Stimulated activated CD8-positive, alpha-beta memory T cell treated with anti-CD3 and anti-CD28 coated beads, Interleukin-4, amount 100 ng/mL, for 1 hour (primary cell): ENCODE data around the gene COL15A1.
"Not testable (repeated sequence)": the region's sequence is repeated elsewhere in the genome, so short reads cannot be mapped to it uniquely, and the experiment has no call there.

Experiments used
- DNase-seq, 2 donors: peaks; one replicate each; pipeline ENCODE4 v3.0.0-alpha.2; 2020; ENCODE audit warnings: low read depth in 2 of 2, low spot score in 1 of 2

The COL15A1 gene

DNA sequence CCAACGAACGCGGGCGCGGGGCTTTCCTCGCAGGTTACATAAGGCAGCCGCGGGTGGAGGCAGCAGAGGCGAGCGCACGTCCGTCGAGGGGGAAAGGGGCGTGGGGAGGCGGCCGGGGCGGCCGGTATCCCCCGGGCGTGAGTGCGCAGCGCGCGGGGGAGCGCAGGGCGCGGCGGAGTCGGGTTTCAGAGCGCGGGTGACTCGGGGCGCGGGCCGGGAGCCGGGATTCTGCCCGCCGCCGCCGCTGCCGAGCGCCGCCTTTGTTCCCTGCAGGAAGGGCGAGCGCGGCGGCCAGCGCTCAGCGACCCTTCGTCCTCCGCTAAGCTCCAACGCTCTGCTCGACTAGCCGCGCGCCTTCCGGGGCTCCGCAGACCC, at the start of gene COL15A1:
TSS of gene COL15A1 (plus strand) at position 226 of the 375 bp plus-strand sequence. CDS start 155 bp downstream, outside the sequence.
- DNase-seq, result no peak

DNA sequence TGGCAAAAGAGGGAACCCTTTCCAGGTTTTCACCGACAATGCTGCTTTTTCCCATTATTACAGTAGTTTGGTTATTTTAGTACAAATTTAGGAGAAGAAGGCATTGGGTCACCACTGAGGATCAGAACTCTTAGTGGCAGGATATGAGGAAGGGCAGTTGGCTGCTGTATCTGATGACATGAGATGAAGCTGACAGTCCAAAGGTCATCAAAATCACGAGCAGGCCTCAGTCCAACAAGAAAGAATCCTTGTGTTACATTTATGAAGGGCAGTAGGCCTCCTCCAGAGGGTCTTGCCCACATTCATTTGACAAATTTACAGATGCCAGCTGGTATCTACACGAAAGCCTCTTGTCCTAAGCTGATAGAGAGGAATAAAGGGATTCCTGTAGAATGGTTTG, 49.5 kb upstream of the COL15A1 start:
- DNase-seq, result no peak

DNA sequence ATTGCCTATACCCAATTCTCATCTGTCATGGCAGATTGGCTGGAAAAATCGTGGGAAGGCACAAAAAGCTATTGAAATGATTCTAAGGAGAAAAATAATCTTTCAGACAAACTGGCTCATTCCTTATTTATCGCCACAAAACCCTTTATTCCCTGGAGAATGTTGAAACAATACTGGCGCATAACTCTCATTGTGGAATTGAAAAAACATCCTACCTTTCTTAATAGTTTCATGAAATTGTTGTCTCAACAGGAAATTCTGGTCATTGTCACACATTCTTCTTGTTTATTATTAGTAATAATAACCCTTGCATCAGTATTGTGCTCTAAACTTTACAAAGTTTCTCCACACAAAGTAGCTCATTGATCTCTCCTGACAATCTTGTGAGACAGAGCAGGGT, 48.9 kb upstream of the COL15A1 start:
- DNase-seq, result no peak

DNA sequence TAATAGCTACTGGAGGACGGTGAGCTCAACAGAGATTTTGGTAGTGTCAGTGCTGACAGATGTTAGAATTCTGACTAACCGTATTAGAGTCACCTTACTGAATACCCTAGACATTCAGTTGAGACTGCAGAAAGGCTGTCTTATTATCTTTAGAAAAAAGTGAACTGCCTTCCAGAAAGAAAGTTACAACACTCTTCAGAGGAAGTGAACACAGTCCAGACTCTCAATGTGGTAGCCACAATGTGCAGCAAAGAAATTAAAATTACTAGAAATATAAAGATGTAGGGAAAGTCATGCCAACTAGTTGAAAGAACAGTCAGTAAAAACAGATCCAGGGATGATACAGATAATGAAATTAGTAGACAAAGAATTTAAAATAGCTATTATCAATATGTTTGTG, 47.1 kb upstream of the COL15A1 start:
- DNase-seq, result no peak

DNA sequence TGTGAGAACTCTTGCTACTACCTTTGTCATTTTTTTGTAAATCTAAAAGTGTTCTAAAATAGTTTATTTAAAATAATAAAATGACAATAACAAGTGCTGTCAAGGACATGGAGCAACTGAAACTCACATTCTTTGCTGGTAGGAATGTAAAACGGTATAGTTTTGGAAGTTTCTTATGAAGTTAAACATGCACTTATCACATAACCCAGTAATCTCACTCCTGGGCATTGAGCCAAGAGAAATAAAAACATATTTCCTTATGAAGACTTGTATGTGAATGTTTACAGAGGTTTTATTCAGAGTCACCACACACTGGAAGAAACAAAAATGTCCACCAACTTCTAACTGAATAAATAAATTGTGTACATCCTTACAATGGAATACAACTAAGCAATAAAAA, 46.0 kb upstream of the COL15A1 start:
- no peak for DNase-seq

GRCh38 chr9:98899408-98900056, 44.2 kb upstream of the COL15A1 start:
- DNase-seq, result no peak

- DNase-seq, result no peak
These were observed 43.5 kb upstream of the COL15A1 start for GRCh38 chr9:98900244-98900643.

DNA sequence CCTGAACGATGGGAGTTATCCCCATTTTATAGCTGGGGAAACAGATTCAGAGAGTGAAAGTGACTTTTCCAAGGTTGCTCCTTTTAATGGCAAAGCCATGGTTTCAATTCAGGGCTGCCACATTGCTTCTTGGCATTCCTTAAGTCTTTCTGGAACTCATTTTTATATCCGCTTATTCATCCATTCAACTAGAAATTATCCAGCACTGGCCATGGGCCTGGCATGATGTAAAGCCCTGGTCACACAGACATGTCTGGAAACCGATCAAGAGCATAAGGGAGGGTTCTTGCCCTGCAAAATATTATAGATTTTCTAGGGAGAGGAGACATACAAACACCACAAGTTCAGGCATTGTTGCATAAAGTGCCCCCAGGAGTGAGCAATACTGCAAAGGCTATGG, 43.0 kb upstream of the COL15A1 start:
- no peak for DNase-seq

- DNase-seq, result not testable (repeated sequence)
These were observed 41.9 kb upstream of the COL15A1 start for GRCh38 chr9:98901843-98902242.

- no peak for DNase-seq
These were observed 41.2 kb upstream of the COL15A1 start for GRCh38 chr9:98902516-98902915.

GRCh38 chr9:98902925-98903324, 40.8 kb upstream of the COL15A1 start:
- no peak for DNase-seq

- DNase-seq, result no peak
These were observed 39.7 kb upstream of the COL15A1 start for GRCh38 chr9:98903961-98904411.

- DNase-seq, result no peak
These were observed 38.7 kb upstream of the COL15A1 start for GRCh38 chr9:98905015-98905414.

GRCh38 chr9:98906273-98907040, 37.2 kb upstream of the COL15A1 start:
- DNase-seq, result no peak

DNA sequence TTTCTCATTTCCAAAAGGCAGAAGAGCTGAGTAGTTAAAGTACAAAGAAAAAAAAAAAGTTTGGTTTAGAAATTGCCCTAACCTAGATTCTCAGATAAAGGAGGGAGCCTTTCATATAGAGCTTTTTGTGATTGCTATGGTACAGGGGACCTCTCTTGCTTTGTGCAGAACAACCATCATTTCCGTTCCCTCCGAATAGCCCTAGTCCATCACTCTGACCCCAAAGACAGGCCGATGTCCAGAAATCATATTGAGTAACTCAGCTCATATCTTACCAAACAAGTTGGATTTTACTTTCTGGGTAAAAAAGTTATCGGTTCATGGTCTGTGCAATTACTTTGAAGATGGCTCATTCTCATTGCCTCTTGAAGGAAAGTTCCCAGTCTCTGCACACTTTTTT, 36.7 kb upstream of the COL15A1 start:
- DNase-seq, result no peak

DNA sequence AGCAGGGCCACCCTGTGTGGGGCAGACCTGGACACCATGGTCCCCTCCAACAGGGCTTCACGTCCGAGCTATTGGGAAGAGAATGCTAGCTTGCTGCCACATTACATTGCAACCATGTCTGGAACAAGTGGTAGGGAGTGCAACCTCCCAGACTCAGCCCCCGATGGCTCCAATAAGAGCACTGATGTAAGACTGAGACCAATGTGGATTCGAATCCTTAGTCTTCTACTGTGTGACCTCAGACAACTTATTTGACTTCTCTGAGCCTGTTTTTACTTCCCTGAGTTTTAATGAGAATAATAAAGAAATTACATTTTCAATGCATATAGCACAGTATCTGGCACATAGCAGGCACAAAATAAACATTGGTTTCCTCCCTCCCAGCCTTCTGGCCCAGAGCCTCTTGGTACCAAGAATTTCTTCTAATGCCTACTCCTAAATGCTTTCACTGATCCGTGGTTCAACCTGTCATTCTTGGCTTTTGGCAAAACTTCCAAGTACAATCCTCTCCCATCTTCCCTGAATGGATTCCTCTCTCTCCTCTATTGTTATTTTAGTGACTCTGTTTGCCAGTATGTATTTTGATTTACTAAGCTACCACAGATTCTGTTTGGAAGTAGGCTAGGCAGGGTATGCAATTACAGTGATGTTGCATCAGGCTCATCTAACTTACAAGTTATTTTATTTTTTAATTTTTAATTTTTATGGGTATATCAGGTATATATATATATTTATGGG, 34.6 kb upstream of the COL15A1 start:
- DNase-seq, result no peak

- DNase-seq, result no peak
These were observed 33.8 kb upstream of the COL15A1 start for GRCh38 chr9:98909935-98910334.

GRCh38 chr9:98911042-98911441, 32.7 kb upstream of the COL15A1 start:
- DNase-seq, result no peak

DNA sequence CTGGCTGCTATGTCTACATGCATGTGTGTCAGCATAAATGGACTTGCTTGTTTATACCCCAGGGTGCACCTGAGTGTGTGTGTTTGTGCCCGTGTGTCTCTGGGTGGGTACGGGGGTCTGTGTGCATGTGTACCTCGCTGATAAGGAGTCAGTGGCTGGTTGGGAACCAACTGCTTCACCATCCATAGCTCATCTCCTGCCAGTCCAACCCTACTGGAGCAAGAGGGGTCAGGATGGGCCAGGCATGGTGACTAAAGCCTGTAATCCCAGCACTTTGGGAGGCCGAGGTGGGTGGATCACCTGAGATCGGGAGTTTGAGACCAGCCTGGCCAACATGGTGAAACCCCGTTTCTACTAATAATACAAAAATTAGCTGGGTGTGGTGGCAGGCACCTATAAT, 32.0 kb upstream of the COL15A1 start:
- not testable (repeated sequence) for DNase-seq

- no peak for DNase-seq
These were observed 31.3 kb upstream of the COL15A1 start for GRCh38 chr9:98912450-98912849.

DNA sequence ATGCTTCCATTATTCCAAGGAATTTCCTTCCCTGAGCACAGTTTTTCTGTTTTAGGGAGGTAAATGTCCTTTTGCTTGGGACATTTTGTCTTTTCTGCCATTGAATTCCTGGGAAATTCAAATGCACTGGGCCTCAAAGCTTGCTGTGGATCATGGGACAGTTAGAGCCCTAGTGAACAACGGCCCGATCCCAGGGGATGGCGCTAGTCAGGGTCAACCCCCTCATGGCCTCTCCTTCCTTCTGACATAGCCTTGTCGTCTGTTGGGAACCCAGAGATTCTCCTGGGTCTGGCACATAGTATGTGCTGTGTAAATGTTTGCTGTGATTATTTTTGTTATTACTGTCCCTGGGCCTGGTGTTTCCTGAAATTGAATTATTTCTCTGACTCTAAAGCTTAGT, 30.7 kb upstream of the COL15A1 start:
- DNase-seq, result no peak

DNA sequence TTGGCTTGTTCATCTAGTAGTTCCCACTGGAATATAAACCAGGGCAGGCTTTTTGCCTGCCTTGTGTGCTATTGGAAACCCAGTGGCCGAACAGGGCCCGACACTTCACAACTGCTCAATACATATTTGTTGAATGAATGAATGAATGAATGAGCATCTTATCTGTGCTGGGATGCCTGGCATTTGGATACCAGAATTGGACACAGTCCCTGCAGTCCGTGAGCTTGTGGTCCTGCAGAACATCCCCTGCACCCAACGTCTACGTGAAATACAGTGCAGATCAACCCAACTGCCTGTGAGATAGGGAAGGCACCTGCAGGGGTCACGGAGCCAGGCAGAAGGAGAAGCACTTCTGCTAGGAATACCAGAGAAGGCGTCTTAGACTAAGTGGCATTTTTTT, 30.0 kb upstream of the COL15A1 start:
- DNase-seq, result no peak
